Measurements from ENCODE around the gene MYLK.

- TF ChIP-seq CTCF (IDR thresholded peaks at IDR 0.05) (no peak), POLR2A (IDR thresholded peaks at IDR 0.05) (no peak)
Measured at GRCh38 chr3:123700791-123701722, 183.1 kb downstream of the MYLK start.

All from lower leg skin (tissue), 3 donors.